Measurements from ENCODE around the gene CYP4V2. TPM values are rescaled to one million over a fixed set of nuclear protein-coding genes. Genes with fewer than 3 reads are reported as not detected.

Gene CYP4V2
- 10.0 TPM for total RNA-seq (ENCODE audit: unreplicated experiment)
- long read RNA-seq, partial matches to known transcripts, result 1 of 6 reads
- long read RNA-seq, other reads (novel, unspliced or antisense), result 5 of 6 reads

- Mint-ChIP-seq H3K9me3 (ENCODE audit: unreplicated experiment) (peaks cover 9% of the 10 kb centered on the region), H3K36me3 (ENCODE audit: unreplicated experiment) (no peaks in the 10 kb centered on the region), H3K27ac (ENCODE audit: unreplicated experiment) (peak within 1 kb of the TSS; percentile 98), H3K4me1 (ENCODE audit: low read depth, unreplicated experiment) (peaks cover 18% of the 10 kb centered on the region), H3K4me3 (ENCODE audit: unreplicated experiment) (peak within 1 kb of the TSS; percentile 98), H3K27me3 (ENCODE audit: unreplicated experiment) (peaks cover 10% of the 10 kb centered on the region)
- DNase-seq, result peak; percentile 83
- peak; percentile 11 for TF ChIP-seq CTCF (IDR thresholded peaks at IDR 0.05; ENCODE audit: partially characterized antibody, unreplicated experiment)
Measured at GRCh38 chr4:186191200-186192065, at the start of gene CYP4V2. Gene CYP4V2 (plus strand): TSS chr4:186191567. CDS start chr4:186191824, 257 bp downstream.

- no peaks in the 10 kb centered on the region for H3K36me3 Mint-ChIP-seq (ENCODE audit: unreplicated experiment)
- H3K4me3 Mint-ChIP-seq (ENCODE audit: unreplicated experiment), result peak overlapping the region; percentile 74
- peaks cover 8% of the 10 kb centered on the region for H3K27me3 Mint-ChIP-seq (ENCODE audit: unreplicated experiment)
- TF ChIP-seq CTCF (IDR thresholded peaks at IDR 0.05; ENCODE audit: partially characterized antibody, unreplicated experiment), result no peak
- H3K9me3 Mint-ChIP-seq (ENCODE audit: unreplicated experiment), result peaks cover 8% of the 10 kb centered on the region
- DNase-seq, result peak; percentile 90
- H3K27ac Mint-ChIP-seq (ENCODE audit: unreplicated experiment), result peak overlapping the region; percentile 80
- H3K4me1 Mint-ChIP-seq (ENCODE audit: low read depth, unreplicated experiment), result peaks cover 8% of the 10 kb centered on the region
Measured at GRCh38 chr4:186144198-186144945, 47.0 kb upstream of the CYP4V2 start.

- no peak for TF ChIP-seq CTCF (IDR thresholded peaks at IDR 0.05; ENCODE audit: partially characterized antibody, unreplicated experiment)
- Mint-ChIP-seq H3K4me1 (ENCODE audit: low read depth, unreplicated experiment) (peaks cover 8% of the 10 kb centered on the region), H3K4me3 (ENCODE audit: unreplicated experiment) (peak overlapping the region; percentile 93), H3K27ac (ENCODE audit: unreplicated experiment) (peak overlapping the region; percentile 91), H3K9me3 (ENCODE audit: unreplicated experiment) (peaks cover 8% of the 10 kb centered on the region), H3K27me3 (ENCODE audit: unreplicated experiment) (peaks cover 8% of the 10 kb centered on the region), H3K36me3 (ENCODE audit: unreplicated experiment) (no peaks in the 10 kb centered on the region)
- DNase-seq, result peak; percentile 76
Measured at GRCh38 chr4:186144946-186145569, 46.3 kb upstream of the CYP4V2 start.

GRCh38 chr4:186146458-186146857 lies 44.9 kb upstream of the CYP4V2 start:
- Mint-ChIP-seq H3K27me3 (ENCODE audit: unreplicated experiment) (peaks cover 8% of the 10 kb centered on the region), H3K4me1 (ENCODE audit: low read depth, unreplicated experiment) (peaks cover 8% of the 10 kb centered on the region), H3K4me3 (ENCODE audit: unreplicated experiment) (no peak overlapping the region), H3K36me3 (ENCODE audit: unreplicated experiment) (no peaks in the 10 kb centered on the region), H3K27ac (ENCODE audit: unreplicated experiment) (no peak overlapping the region), H3K9me3 (ENCODE audit: unreplicated experiment) (peaks cover 8% of the 10 kb centered on the region)
- DNase-seq, result no peak
- TF ChIP-seq CTCF (IDR thresholded peaks at IDR 0.05; ENCODE audit: partially characterized antibody, unreplicated experiment), result no peak
